RPMI8226 (cell line): ENCODE measurements around the gene ZNF77.
A peak's percentile ranks its signal among the peaks of the same experiment; 100 is the strongest.
"Not testable (repeated sequence)": the region's sequence is repeated elsewhere in the genome, so short reads cannot be mapped to it uniquely, and the experiment has no call there.

Experiments used
- DNase-seq: peaks from one replicate; pipeline ENCODE4 v3.0.0-alpha.2; 2015

Gene ZNF77

DNA sequence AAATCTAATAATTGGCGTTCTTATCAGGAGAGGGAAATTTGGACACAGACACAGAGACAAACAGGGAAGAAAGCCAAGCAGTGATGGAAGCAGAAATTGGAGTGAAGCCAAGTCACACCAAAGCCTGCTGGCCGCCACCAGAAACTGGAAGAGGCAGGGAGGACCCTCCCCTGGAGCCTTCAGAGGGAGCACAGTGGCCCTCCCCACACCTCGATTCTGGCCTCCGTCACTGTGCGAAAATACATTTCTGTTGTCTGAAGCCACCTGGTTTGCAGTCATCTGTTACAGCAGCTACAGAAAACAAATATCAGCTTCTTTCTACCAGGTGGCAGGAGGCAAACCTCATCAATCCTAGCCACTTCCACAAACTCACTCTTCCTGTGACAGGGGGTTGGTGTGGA lies 24.3 kb upstream of the ZNF77 start:
- DNase-seq: peak; percentile 88

DNA sequence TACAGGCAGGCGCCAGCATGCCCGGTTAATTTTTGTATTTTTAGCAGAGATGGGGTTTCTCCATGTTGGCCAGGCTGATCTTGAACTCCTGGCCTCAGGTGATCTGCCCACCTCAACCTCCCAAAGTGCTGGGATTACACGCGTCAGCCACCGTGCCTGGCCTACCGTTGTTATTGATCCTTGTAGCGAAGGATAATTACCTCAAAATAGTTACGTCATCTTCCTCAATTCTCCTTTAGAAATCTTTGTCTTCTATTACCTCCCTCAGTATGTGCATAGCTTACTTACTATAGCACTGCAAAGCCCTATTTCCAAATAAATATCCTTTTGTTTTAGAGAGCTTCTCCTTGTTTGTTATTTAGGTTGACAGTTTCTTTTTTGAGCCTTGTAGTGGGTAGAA lies 23.2 kb upstream of the ZNF77 start:
- DNase-seq: no peak

GRCh38 chr19:2964874-2965273 lies 20.1 kb upstream of the ZNF77 start:
- no peak for DNase-seq

GRCh38 chr19:2963631-2964030 lies 18.9 kb upstream of the ZNF77 start:
- not testable (repeated sequence) for DNase-seq

DNA sequence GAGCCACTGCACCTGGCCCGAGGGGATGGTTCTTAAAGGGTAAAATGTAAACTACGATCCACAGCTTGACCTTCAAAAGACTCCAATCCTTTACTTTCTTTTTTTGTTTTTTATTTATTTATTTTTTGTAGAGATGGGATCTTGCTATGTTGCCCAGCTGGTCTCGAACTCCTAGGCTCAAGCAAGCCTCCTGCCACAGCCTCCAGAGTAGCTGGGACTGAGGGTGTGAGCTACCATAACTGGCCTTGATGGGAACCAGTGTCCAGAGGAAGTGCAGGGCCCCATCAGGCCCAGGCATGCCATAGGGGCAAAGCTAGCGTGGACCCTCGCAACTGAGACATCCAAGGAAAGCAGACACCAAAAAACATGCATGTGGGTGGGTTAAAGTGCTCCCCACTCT lies 18.4 kb upstream of the ZNF77 start:
- no peak for DNase-seq

- peak; percentile 75 for DNase-seq
These were observed 17.4 kb upstream of the ZNF77 start for GRCh38 chr19:2962018-2962670.

GRCh38 chr19:2960120-2960519 lies 15.3 kb upstream of the ZNF77 start:
- no peak for DNase-seq

DNA sequence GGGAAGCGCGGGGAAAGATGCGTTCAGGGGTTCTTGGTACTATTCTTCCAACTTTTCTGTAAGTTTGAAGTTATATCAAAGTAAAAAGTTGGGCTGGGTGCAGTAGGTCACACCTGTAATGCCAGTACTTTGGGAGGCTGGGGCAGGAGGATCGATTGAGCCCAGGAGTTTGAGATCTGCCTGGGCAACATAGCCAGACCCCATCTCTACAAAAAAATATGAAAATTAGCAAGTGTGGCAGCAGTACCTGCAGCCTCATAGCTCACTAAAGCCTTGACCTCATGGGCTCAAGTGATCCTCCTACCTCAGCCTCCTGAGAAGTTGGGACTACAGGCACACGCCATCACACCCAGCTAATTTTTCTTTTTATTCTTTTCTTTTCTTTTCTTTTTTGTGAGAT lies 12.4 kb upstream of the ZNF77 start:
- peak; percentile 1 for DNase-seq

GRCh38 chr19:2952953-2953481 lies 8.2 kb upstream of the ZNF77 start:
- peak; percentile 55 for DNase-seq

DNA sequence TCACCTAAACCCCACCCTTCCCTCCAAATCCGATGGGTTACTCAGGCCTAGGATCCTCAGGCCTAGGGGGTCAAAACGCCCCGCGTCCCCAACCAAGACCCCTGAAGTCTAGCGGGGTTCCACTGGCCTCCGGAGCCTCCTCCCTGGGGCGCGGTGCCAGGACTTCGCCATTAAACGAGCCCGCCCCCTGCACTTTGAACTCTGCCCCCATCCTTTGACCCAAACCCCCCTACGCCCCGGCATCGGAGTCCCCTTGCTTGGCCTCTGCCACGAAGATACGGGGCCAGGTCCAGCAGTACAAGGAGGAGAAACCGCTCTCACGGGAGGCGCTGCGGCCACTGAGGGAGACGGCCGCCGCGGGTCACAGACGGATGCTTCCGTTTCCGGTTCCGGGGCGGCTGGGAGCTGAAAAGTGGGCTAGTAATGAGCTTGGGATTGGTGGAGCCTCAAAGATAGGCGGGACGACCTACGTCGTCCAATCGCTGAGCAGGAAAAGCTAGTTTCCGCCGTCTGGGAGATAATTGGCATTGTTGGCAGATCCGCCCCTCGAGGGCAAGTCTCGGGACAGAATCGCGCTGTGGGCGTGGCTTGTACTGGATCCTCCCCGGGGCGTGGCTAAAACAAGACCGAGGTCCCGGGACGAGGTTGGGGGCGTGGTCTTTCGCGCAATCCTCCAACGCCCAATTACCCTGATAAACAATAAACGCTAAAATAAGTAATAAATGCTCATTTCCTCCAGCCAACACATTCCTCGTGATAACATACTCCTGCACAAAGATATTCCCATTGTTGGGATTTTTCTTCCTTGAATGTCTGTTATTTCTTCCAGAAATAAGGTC lies 5.7 kb upstream of the ZNF77 start:
- peak; percentile 99 for DNase-seq

DNA sequence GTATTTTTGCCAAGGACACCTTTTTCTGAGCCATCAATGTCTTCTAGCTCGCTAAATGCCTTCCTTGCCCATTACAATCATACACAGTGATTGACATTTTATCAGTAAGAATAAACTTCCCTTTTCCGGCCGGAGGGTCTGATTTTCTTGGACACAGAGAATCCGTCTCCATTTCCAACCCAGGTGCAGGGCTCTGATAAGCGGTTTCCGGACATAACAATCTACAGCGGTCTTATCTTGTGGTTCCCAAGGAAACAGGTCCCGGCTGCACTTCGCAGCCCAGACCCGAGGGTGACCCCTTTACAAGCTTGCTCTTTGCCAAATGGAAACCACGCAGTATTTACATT lies 5.1 kb upstream of the ZNF77 start:
- peak; percentile 51 for DNase-seq

- DNase-seq: no peak
These were observed 909 bp upstream of the ZNF77 start for GRCh38 chr19:2945575-2946184.

DNA sequence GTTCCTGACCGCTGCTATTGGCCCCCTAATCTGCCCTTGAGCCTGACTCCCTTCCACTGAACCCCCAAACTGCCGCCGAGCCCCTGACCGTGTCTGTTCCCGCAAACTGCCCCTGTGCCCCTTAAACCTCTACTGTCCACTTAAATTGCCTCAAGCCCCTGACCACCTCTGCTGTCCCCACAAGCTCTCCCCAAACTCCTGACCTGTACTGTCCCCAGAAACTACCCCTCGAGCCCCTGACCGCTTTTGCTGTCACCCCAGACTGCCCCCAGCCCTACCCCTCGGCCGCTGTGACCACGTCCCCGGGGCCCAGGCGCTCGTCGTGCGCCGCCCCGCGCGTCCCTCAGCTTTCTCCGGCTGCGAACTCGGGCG lies 382 bp downstream of the ZNF77 start:
- DNase-seq: no peak

DNA sequence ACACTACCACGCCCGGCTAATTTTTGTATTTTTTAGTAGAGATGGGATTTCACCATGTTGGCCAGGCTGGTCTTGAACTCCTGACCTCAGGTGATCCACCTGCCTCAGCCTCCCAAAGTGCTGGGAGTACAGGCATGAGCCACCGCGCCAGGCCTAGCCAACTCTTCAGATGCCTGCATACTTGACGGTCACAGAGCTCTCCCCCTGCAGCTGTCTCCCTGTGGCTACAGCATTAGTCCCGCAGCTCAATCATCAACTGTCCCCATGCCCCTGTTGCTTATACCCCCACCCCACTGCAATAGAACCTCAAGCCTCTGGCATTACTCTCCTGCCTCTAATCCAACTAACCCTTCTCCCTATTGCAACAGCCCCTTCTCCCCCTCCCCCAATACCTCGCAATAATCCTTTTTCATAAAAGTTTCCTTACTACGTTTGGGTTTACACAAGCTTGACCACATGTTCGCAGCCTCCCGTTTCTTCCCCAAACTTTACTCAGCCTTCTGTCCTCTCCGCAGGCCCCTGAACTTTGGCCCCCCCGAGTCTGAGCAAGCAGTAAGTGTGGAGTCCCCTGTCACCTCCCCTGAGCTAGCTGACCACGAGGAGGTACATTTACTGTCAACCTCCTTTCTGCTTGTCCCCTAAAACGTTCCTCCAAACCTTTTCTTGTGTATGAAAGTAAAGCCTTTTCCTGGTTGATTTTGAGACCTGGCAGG lies 1.7 kb downstream of the ZNF77 start:
- no peak for DNase-seq

- not testable (repeated sequence) for DNase-seq
These were observed 8.9 kb downstream of the ZNF77 start for GRCh38 chr19:2935863-2936262.

- DNase-seq: no peak
These were observed 11.3 kb downstream of the ZNF77 start for GRCh38 chr19:2933490-2933910.

GRCh38 chr19:2927032-2927430 lies 17.7 kb downstream of the ZNF77 start:
- no peak for DNase-seq

GRCh38 chr19:2926341-2927031 lies 18.3 kb downstream of the ZNF77 start:
- no peak for DNase-seq

- no peak for DNase-seq
These were observed 21.3 kb downstream of the ZNF77 start for GRCh38 chr19:2923510-2923909.

- DNase-seq: peak; percentile 57
These were observed 21.8 kb downstream of the ZNF77 start for GRCh38 chr19:2922987-2923386.

- DNase-seq: no peak
These were observed 27.2 kb downstream of the ZNF77 start for GRCh38 chr19:2917275-2918184.

DNA sequence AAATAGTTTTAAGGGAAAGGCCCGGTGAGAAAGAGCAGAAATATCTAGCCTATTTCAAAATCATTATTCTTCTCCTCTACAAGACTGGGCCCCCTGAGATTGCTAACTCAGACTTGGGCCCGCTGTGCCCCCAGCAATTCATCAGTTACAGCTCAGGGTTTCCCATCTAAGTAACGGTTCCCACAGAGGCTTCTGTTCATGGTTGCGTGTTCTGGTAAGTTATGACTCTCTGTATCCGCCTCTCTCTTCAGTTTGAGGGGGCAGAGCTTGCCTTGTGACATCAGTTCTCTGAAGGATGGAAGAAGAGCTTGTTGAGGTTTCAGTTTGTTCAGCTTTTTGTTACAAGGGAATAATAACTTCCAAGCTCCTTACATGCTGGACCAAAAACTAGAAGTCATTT lies 32.5 kb downstream of the ZNF77 start:
- DNase-seq: no peak
